IMR-90 (cell line): Measurements from ENCODE around the gene FDX1. TPM values are rescaled to one million over a fixed set of nuclear protein-coding genes. Genes with fewer than 3 reads are reported as not detected.
A peak's percentile ranks its signal among the peaks of the same experiment; 100 is the strongest.

Experiments
- ATAC-seq: fragments of 200-7000 bp; cut with Tn5 transposase; 2 replicates; pipeline ENCODE4 v1.9.1; 2020; ENCODE audit warnings: low read depth, mild to moderate bottlenecking, moderate library complexity
- BruUV-seq: library from RNA; stranded (reverse); fragments of 400-500 nt; replicated peaks from 2 replicates; lab custom pipeline; 2021; lab: Mats Ljungman, UMichigan
- CTCF ChIA-PET: fragments of 300-600 bp; formaldehyde crosslinking; extraction: SDS; loops from one replicate; lab custom pipeline; 2021; ENCODE audit warnings: antibody characterized with exemption; lab: Yijun Ruan, JAX
- POLR2A ChIA-PET: fragments of 300-600 bp; sonication (Branson Sonifier 250); formaldehyde crosslinking; loops from one replicate; lab custom pipeline; 2022; ENCODE audit warnings: antibody characterized with exemption; ENCODE audit not compliant: unreplicated experiment; lab: Charles Lee
- DNase-seq: peaks from one replicate; pipeline ENCODE4 v3.0.0; 2013
- H2AFZ ChIP-seq: replicated peaks from 2 replicates; pipeline ENCODE3; 2013; ENCODE audit warnings: low read length, mild to moderate bottlenecking; ENCODE audit not compliant: poor library complexity
- H2AK5ac ChIP-seq: 2 replicates; pipeline ENCODE4 v1.6.1; 2013; ENCODE audit warnings: low read depth, low read length, inconsistent platforms
- H2AK9ac ChIP-seq: replicated peaks from 2 replicates; pipeline ENCODE3; 2013; ENCODE audit warnings: mild to moderate bottlenecking, low read depth, low read length, moderate library complexity; ENCODE audit not compliant: poor library complexity
- H2BK120ac ChIP-seq: 2 replicates; pipeline ENCODE4 v1.6.1; 2013; ENCODE audit warnings: low read depth, low read length, inconsistent platforms
- H2BK15ac ChIP-seq: 3 replicates; pipeline ENCODE4 v1.6.1; 2013; ENCODE audit warnings: low read depth, low read length, inconsistent platforms
- H2BK20ac ChIP-seq: 2 replicates; pipeline ENCODE4 v1.6.1; 2013; ENCODE audit warnings: low read depth, mild to moderate bottlenecking, inconsistent platforms, low read length, moderate library complexity
- H2BK5ac ChIP-seq: 2 replicates; pipeline ENCODE4 v1.6.1; 2013; ENCODE audit warnings: mild to moderate bottlenecking, low read depth, low read length, inconsistent platforms; ENCODE audit not compliant: poor library complexity, severe bottlenecking
- H3K14ac ChIP-seq: replicated peaks from 2 replicates; pipeline ENCODE4 v1.6.1; 2013; ENCODE audit warnings: low read depth, low read length, inconsistent platforms
- H3K18ac ChIP-seq: 2 replicates; pipeline ENCODE4 v1.6.1; 2013; ENCODE audit warnings: low read depth, low read length, control low read depth
- H3K23ac ChIP-seq: 2 replicates; pipeline ENCODE4 v1.6.1; 2013; ENCODE audit warnings: low read depth, low read length, inconsistent platforms
- H3K27ac ChIP-seq: 2 replicates; pipeline ENCODE4 v1.5.1; 2013; ENCODE audit warnings: mild to moderate bottlenecking, control low read depth, low read length; ENCODE audit not compliant: insufficient read depth
- H3K27me3 ChIP-seq: 2 replicates; pipeline ENCODE4 v1.6.1; 2013; ENCODE audit warnings: low read length; ENCODE audit not compliant: control insufficient read depth, insufficient read depth
- H3K36me3 ChIP-seq: 2 replicates; pipeline ENCODE4 v1.6.1; 2013; ENCODE audit warnings: low read length, mixed read lengths; ENCODE audit not compliant: control insufficient read depth, insufficient read depth
- H3K4ac ChIP-seq: 2 replicates; pipeline ENCODE4 v1.6.1; 2013; ENCODE audit warnings: low read depth, low read length, inconsistent platforms
- H3K4me1 ChIP-seq: 2 replicates; pipeline ENCODE4 v1.6.1; 2013; ENCODE audit warnings: low read length, mixed read lengths; ENCODE audit not compliant: control insufficient read depth, insufficient read depth
- H3K4me2 ChIP-seq: 2 replicates; pipeline ENCODE4 v1.6.1; 2013; ENCODE audit warnings: low read depth, mild to moderate bottlenecking, control low read depth, low read length, moderate library complexity
- H3K4me3 ChIP-seq: 2 replicates; pipeline ENCODE4 v1.5.1; 2013; ENCODE audit warnings: low read depth, mild to moderate bottlenecking, control low read depth, low read length, moderate library complexity; ENCODE audit not compliant: insufficient read depth
- H3K56ac ChIP-seq: 2 replicates; pipeline ENCODE4 v1.6.1; 2013; ENCODE audit warnings: low read length, inconsistent platforms; ENCODE audit not compliant: insufficient read depth; ENCODE audit errors: extremely low read depth
- H3K79me1 ChIP-seq, 2 experiments: 2 replicates each; pipeline ENCODE4 v1.6.1; 2013; ENCODE audit warnings: low read length in 2 of 2, inconsistent platforms in 1 of 2, low read depth in 1 of 2
- H3K9ac ChIP-seq: 2 replicates; pipeline ENCODE4 v1.6.1; 2013; ENCODE audit warnings: low read depth, low read length, control low read depth
- H3K9me1 ChIP-seq: 2 replicates; pipeline ENCODE4 v1.6.1; 2013; ENCODE audit warnings: low read length, inconsistent platforms; ENCODE audit not compliant: insufficient read depth
- H3K9me3 ChIP-seq: 2 replicates; pipeline ENCODE4 v1.6.1; 2013; ENCODE audit warnings: low read length; ENCODE audit not compliant: control insufficient read depth, insufficient read depth
- H4K20me1 ChIP-seq: 2 replicates; pipeline ENCODE4 v1.6.1; 2013; ENCODE audit warnings: low read length, inconsistent platforms; ENCODE audit not compliant: insufficient read depth
- H4K5ac ChIP-seq: 2 replicates; pipeline ENCODE4 v1.6.1; 2013; ENCODE audit warnings: mild to moderate bottlenecking, low read depth, low read length, control low read depth
- H4K8ac ChIP-seq, 2 experiments: 2 replicates each; pipeline ENCODE4 v1.6.1; 2013; ENCODE audit warnings: low read depth in 2 of 2, low read length in 2 of 2, control low read depth in 1 of 2, inconsistent platforms in 1 of 2
- H4K91ac ChIP-seq: 2 replicates; pipeline ENCODE4 v1.6.1; 2013; ENCODE audit warnings: low read depth, low read length, inconsistent platforms; ENCODE audit not compliant: insufficient read depth
- BHLHE40 ChIP-seq: fragments of 150-350 bp; IDR thresholded peaks from 2 replicates; pipeline ENCODE4 v1.6.1; 2016; ENCODE audit warnings: mild to moderate bottlenecking, low read depth, low read length
- MAFK ChIP-seq: IDR thresholded peaks from 2 replicates; pipeline ENCODE4 v1.6.1; 2012; ENCODE audit warnings: low read depth, low read length, improper control_type of control experiment
- MAZ ChIP-seq: IDR thresholded peaks from 2 replicates; pipeline ENCODE4 v1.6.1; 2012; ENCODE audit warnings: low read depth, mild to moderate bottlenecking, low read length, improper control_type of control experiment, moderate library complexity, borderline replicate concordance
- MXI1 ChIP-seq: IDR thresholded peaks from 2 replicates; pipeline ENCODE4 v1.6.1; 2012; ENCODE audit warnings: low read depth, mild to moderate bottlenecking, low read length, moderate library complexity, borderline replicate concordance
- WGBS, 2 experiments: methylation state at CpG; one replicate each; pipeline versions ENCODE4 v1.1.5 to v1.1.7; 2013; ENCODE audit warnings: missing lambda C conversion rate in 2 of 2; ENCODE audit not compliant: insufficient read length in 1 of 2; ENCODE audit errors: extremely low coverage in 2 of 2; 5-methylcytosine and 5-hydroxymethylcytosine counted together
- dilution Hi-C: fragments of 300-500 bp; cut with HindIII; formaldehyde crosslinking; loops from one replicate; pipeline ENCODE4 v1.14.3; 2018; ENCODE audit warnings: low sequenced_read_pairs; ENCODE audit not compliant: unreplicated experiment
- in situ Hi-C: fragments of 300-500 bp; cut with MboI; formaldehyde crosslinking; loops from 3 replicates; pipeline ENCODE4 v1.14.3; 2019; ENCODE audit warnings: low sequenced_read_pairs, inconsistent platforms, mixed read lengths
- intact Hi-C: fragments of 100-400 bp; cut with micrococcal nuclease; formaldehyde crosslinking; loops from 2 replicates; pipeline ENCODE4 v1.10.0; 2022
- polyA plus RNA-seq, 3 experiments: library from polyadenylated mRNA; depleted of rRNA; stranded (reverse); fragments of >200 nt; gene quantifications; 2 replicates each; pipeline ENCODE4 v1.2.3, GENCODE V29; 2012; ENCODE audit warnings: low replicate concordance in 1 of 3
- total RNA-seq: library from RNA; depleted of rRNA; stranded (reverse); fragments of >200 nt; gene quantifications from 2 replicates; pipeline ENCODE4 v1.2.3, GENCODE V29; 2012

Gene FDX1
- total and polyA plus RNA-seq, 2 of the 4 experiments (the other 2 are of a cell fraction), result 4.3 to 5.1 TPM

DNA sequence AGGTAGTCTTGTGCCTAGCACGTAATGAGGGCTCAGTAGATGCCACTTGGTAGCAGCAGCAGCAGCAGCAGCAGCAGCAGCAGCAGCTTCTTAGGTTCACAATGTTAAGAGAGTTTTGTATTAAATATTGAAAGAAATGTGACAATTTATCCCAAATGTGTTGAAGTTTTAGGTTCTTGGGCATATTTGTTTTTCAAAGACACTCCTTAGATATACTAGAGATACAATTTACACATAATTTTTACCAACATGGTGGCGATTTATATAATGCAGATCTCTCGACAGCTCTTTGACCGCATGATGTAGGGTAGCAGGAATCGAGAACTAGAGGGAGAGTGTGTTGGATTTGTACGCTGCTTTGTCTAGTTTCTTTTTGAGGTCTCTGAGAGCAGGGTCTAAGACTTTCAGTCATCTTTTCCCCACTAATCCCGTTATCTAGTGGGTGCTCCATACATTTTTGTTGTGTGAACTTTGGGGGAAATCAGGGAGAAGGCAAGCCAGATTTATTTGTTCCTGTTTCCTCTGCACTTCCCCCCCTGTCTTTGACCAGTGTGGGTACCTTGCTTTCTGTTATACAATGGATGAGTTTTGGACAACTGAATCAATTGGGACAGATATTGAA lies 1.4 kb downstream of the FDX1 start:
- Histone ChIP-seq H3K4ac (peak overlapping the region; percentile 83), H3K4me1 (peaks cover 7% of the 10 kb centered on the region), H2AFZ (peak overlapping the region; percentile 94), H4K20me1 (peaks cover 31% of the 10 kb centered on the region), H3K9me3 (no peaks in the 10 kb centered on the region), H3K23ac (peak overlapping the region; percentile 93), H2AK9ac (peak overlapping the region; percentile 90), H4K91ac (no peak overlapping the region), H2BK20ac (no peak overlapping the region), H3K56ac (0 out of 2 replicates have a peak overlapping the region, but pooled peaks have one; percentile 85), H3K18ac (peak overlapping the region; percentile 2; the same call in 1 of the 2 replicates), H3K9ac (peak overlapping the region; percentile 98), H2BK120ac (0 out of 2 replicates have a peak overlapping the region, but pooled peaks have one; percentile 35), H3K27me3 (no peaks in the 10 kb centered on the region), H2BK5ac (peak overlapping the region; percentile 37), H2BK15ac (0 out of 3 replicates have a peak overlapping the region, but pooled peaks have one; percentile 17), H3K4me2 (peak overlapping the region; percentile 94), H3K79me1 (peaks cover 16 to 46% of the 10 kb centered on the region in 2 experiments; a peak in 3 of 4 replicates), H3K14ac (peak overlapping the region; percentile 96), H3K9me1 (peaks cover 4% of the 10 kb centered on the region; the same call in 1 of the 2 replicates), H2AK5ac (peak overlapping the region; percentile 84; the same call in 1 of the 2 replicates), H4K5ac (peak overlapping the region; percentile 51; the same call in 1 of the 2 replicates), H3K36me3 (no peaks in the 10 kb centered on the region), H3K27ac (peak overlapping the region; percentile 92), H3K4me3 (peak overlapping the region; percentile 86), H4K8ac (peak overlapping the region; percentile 23 to 35; a peak in 2 of 4 replicates)
- TF ChIP-seq MAFK (no peak), MXI1 (no peak), BHLHE40 (no peak), MAZ (no peak)
- BruUV-seq, result no TSS peak
- intact Hi-C loops, result loop anchor here (5.0 to 10.0 kb wide), 2 partner anchors 54 to 1014 kb away; no protein-coding TSS in a partner anchor
- in situ Hi-C loops, result loop anchor here (5.0 kb wide), 1 partner anchor 229 kb away; no protein-coding TSS in a partner anchor
- dilution Hi-C loops, result no loop called here
- ATAC-seq, result no peak
- ChIA-PET CTCF (interaction anchor here (0.5 to 1.3 kb wide), 4 partner anchors 12 to 1935 kb away, joined by 3 to 4 read pairs (median 3); no protein-coding TSS in a partner anchor), POLR2A (no interaction called here)
- WGBS, 2 experiments, result 0% methylated on average over 1 of the region's 7 CpGs; no CpG with 5 or more reads in 1 of the 2 experiments
- peak; percentile 31 for DNase-seq
